Measurements from ENCODE around the gene SCAI.
"Not testable (repeated sequence)": the region's sequence is repeated elsewhere in the genome, so short reads cannot be mapped to it uniquely, and the experiment has no call there.

The SCAI gene

GRCh38 chr9:125143377-125144090 lies at the start of gene SCAI:
Gene SCAI (minus strand): TSS chr9:125143528. CDS start chr9:125143437, 91 bp downstream.
- peak; percentile 100 for DNase-seq

- DNase-seq, result no peak
Observed at GRCh38 chr9:125190361-125190801, 47.1 kb upstream of the SCAI start.

- DNase-seq, result peak; percentile 98
Observed at GRCh38 chr9:125189361-125190289, 46.3 kb upstream of the SCAI start, which contains the start of gene PPP6C. Gene PPP6C (minus strand): TSS chr9:125189803. CDS start chr9:125189718, 85 bp downstream.

GRCh38 chr9:125189011-125189360 lies 45.7 kb upstream of the SCAI start:
- no peak for DNase-seq

GRCh38 chr9:125183561-125183960 lies 40.2 kb upstream of the SCAI start:
- no peak for DNase-seq

- DNase-seq, result no peak
Observed at GRCh38 chr9:125183054-125183453, 39.7 kb upstream of the SCAI start.

- not testable (repeated sequence) for DNase-seq
Observed at GRCh38 chr9:125181756-125182155, 38.4 kb upstream of the SCAI start.

GRCh38 chr9:125180876-125181275 lies 37.5 kb upstream of the SCAI start:
- DNase-seq, result no peak

- not testable (repeated sequence) for DNase-seq
Observed at GRCh38 chr9:125179776-125180175, 36.4 kb upstream of the SCAI start.

GRCh38 chr9:125177888-125178287 lies 34.6 kb upstream of the SCAI start:
- no peak for DNase-seq

GRCh38 chr9:125176636-125177035 lies 33.3 kb upstream of the SCAI start:
- no peak for DNase-seq

GRCh38 chr9:125172031-125172755 lies 28.9 kb upstream of the SCAI start:
- peak; percentile 45 for DNase-seq

- DNase-seq, result no peak
Observed at GRCh38 chr9:125169895-125170294, 26.6 kb upstream of the SCAI start.

GRCh38 chr9:125166762-125167161 lies 23.4 kb upstream of the SCAI start:
- DNase-seq, result no peak

GRCh38 chr9:125162891-125163290 lies 19.6 kb upstream of the SCAI start:
- DNase-seq, result not testable (repeated sequence)

GRCh38 chr9:125161284-125161918 lies 18.1 kb upstream of the SCAI start:
- DNase-seq, result peak; percentile 33

- DNase-seq, result no peak
Observed at GRCh38 chr9:125160750-125161149, 17.4 kb upstream of the SCAI start.

- DNase-seq, result no peak
Observed at GRCh38 chr9:125156551-125156950, 13.2 kb upstream of the SCAI start.

GRCh38 chr9:125153712-125154367 lies 10.5 kb upstream of the SCAI start:
- no peak for DNase-seq

GRCh38 chr9:125151730-125152129 lies 8.4 kb upstream of the SCAI start:
- DNase-seq, result no peak

GRCh38 chr9:125150349-125151245 lies 7.3 kb upstream of the SCAI start:
- DNase-seq, result no peak

Data from HCEC 1CT (cell line).